ENCODE data around the gene MYO1A. TPM values are rescaled to one million over a fixed set of nuclear protein-coding genes. Genes with fewer than 3 reads are reported as not detected.

The MYO1A gene
- total and polyA plus RNA-seq, 2 of the 13 experiments (the other 11 are each of a cell fraction or from before 2014, with no cell fraction given): 5.3 to 6.0 TPM

GRCh38 chr12:57001448-57001906 is 48.5 kb downstream of the MYO1A start (continued):
- TF ChIP-seq ZNF18 (CRISPR knock-in tag; IDR thresholded peaks at IDR 0.05; ENCODE audit: insufficient replicate concordance) (no peak), ZC3H4 (CRISPR knock-in tag; IDR thresholded peaks at IDR 0.05; ENCODE audit: borderline replicate concordance) (no peak), KLF11 (CRISPR knock-in tag; IDR thresholded peaks at IDR 0.05) (no peak), CEBPZ (IDR thresholded peaks at IDR 0.05; ENCODE audit: low read length) (no peak), MAFF (IDR thresholded peaks at IDR 0.05; ENCODE audit: low read depth, low read length) (peak; percentile 23; the same call in 1 of the 2 replicates), HMG20A (CRISPR knock-in tag; IDR thresholded peaks at IDR 0.05; ENCODE audit: borderline replicate concordance) (no peak; the same call in 1 of the 2 replicates), U2AF2 (IDR thresholded peaks at IDR 0.05; ENCODE audit: low read depth, low read length) (no peak), SPEN (CRISPR knock-in tag; IDR thresholded peaks at IDR 0.05; ENCODE audit: low read depth) (peak; percentile 76; the same call in 1 of the 2 replicates), ZBTB7A (CRISPR knock-in tag; IDR thresholded peaks at IDR 0.05) (0 out of 2 replicates have a peak, but pooled peaks have one; percentile 20), NCOA2 (CRISPR knock-in tag; IDR thresholded peaks at IDR 0.05) (peak; percentile 34; the same call in 1 of the 2 replicates), HDAC1 (CRISPR knock-in tag; IDR thresholded peaks at IDR 0.05) (peak; percentile 89), MATR3 (CRISPR knock-in tag; IDR thresholded peaks at IDR 0.05) (no peak), MEF2D (CRISPR knock-in tag; IDR thresholded peaks at IDR 0.05) (peak; percentile 48; the same call in 1 of the 2 replicates), TBX3 (IDR thresholded peaks at IDR 0.05; ENCODE audit: borderline replicate concordance) (no peak), KDM1A (CRISPR knock-in tag; IDR thresholded peaks at IDR 0.05) (peak; percentile 94), ERF (CRISPR knock-in tag; IDR thresholded peaks at IDR 0.05) (peak; percentile 76)
- TF ChIP-seq, protein P1, sequence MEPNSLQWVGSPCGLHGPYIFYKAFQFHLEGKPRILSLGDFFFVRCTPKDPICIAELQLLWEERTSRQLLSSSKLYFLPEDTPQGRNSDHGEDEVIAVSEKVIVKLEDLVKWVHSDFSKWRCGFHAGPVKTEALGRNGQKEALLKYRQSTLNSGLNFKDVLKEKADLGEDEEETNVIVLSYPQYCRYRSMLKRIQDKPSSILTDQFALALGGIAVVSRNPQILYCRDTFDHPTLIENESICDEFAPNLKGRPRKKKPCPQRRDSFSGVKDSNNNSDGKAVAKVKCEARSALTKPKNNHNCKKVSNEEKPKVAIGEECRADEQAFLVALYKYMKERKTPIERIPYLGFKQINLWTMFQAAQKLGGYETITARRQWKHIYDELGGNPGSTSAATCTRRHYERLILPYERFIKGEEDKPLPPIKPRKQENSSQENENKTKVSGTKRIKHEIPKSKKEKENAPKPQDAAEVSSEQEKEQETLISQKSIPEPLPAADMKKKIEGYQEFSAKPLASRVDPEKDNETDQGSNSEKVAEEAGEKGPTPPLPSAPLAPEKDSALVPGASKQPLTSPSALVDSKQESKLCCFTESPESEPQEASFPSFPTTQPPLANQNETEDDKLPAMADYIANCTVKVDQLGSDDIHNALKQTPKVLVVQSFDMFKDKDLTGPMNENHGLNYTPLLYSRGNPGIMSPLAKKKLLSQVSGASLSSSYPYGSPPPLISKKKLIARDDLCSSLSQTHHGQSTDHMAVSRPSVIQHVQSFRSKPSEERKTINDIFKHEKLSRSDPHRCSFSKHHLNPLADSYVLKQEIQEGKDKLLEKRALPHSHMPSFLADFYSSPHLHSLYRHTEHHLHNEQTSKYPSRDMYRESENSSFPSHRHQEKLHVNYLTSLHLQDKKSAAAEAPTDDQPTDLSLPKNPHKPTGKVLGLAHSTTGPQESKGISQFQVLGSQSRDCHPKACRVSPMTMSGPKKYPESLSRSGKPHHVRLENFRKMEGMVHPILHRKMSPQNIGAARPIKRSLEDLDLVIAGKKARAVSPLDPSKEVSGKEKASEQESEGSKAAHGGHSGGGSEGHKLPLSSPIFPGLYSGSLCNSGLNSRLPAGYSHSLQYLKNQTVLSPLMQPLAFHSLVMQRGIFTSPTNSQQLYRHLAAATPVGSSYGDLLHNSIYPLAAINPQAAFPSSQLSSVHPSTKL (CRISPR knock-in tag; IDR thresholded peaks at IDR 0.05): peak; percentile 79

Measured in HepG2 (cell line).